Measurements from ENCODE around the gene SNX1. TPM values are rescaled to one million over a fixed set of nuclear protein-coding genes. Genes with fewer than 3 reads are reported as not detected.

SNX1 gene
- total and polyA plus RNA-seq, 2 of the 13 experiments (the other 11 are each of a cell fraction or from before 2014, with no cell fraction given) = 29.3 to 60.1 TPM

DNA sequence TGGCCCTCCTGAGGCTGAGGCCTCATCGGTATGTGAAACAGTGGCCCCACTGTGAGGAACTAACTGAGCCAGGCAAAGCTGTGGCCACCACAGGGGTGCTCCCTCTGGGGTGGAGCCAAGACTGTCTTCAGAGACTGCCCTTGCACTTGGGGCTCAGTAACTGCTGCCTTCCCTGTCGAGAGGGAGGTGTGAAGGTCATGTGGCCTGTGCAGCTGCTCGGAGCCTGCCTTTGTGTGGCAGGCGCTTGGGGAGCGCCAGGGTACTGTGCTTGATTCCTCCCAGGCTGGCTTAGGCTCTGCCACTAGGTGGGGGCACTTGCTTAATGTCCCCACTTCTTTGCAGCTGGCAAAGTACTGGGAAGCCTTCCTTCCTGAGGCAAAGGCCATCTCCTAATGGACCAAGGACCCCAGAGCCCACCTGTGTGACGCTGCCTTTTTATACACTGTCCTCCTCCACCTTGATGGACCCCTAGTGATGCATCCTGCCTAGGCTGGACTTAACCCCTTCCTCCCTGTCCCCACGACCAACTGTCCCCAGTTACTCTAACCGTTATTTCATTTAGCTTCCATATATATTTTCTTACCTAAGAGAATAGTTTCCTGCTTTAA lies 41.5 kb downstream of the SNX1 start:
- intact Hi-C loops (cut with micrococcal nuclease; ENCODE audit: unreplicated experiment) = no loop called here
- Histone ChIP-seq H3K27ac (ENCODE audit: extremely low read length, insufficient read depth, low read length) (no peak overlapping the region), H4K20me1 (ENCODE audit: insufficient read depth, low read length) (no peaks in the 10 kb centered on the region), H3K9ac (ENCODE audit: insufficient read depth, low read depth, low read length) (no peak overlapping the region), H3K27me3 (ENCODE audit: control insufficient read depth in 1 of 2, insufficient read depth in 2 of 2, low read length in 2 of 2) (no peaks in the 10 kb centered on the region), H3K79me2 (ENCODE audit: insufficient read depth, low read length) (no peaks in the 10 kb centered on the region), H3K36me3 (replicated peaks in 1 of 2; ENCODE audit: control insufficient read depth in 1 of 2, insufficient read depth in 2 of 2, low read length in 2 of 2) (peaks cover 32 to 62% of the 10 kb centered on the region in 2 experiments), H3K4me1 (ENCODE audit: insufficient read depth, low read length) (peaks cover 13% of the 10 kb centered on the region), H3K4me2 (ENCODE audit: low read depth, low read length) (no peak overlapping the region), H3K4me3 (replicated peaks in 1 of 3; ENCODE audit: insufficient read depth in 1 of 3, low read depth in 2 of 3, low read length in 3 of 3) (no peak overlapping the region), H3K9me3 (ENCODE audit: low read length) (no peaks in the 10 kb centered on the region), H2AFZ (ENCODE audit: low read length) (no peak overlapping the region)
- 95% methylated on average over 3 of the region's 8 CpGs for WGBS (ENCODE audit: low lambda C conversion rate)
- ChIA-PET POLR2A (no interaction called here), CTCF (ENCODE audit: low intra/inter-chr PET ratio, low total read pairs) (no interaction called here)
- ATAC-seq (peak; percentile 65), FAIRE-seq (no peak), DNase-seq (ENCODE audit: low spot score) (no peak)
- BruUV-seq (replicated peaks) = no TSS peak
- in situ Hi-C loops (cut with HindIII; ENCODE audit: extremely low pct_ligation_motif_present, low pct_unique_long_range_greater_than_20kb) = no loop called here
- TF ChIP-seq STAG1 (CRISPR knock-in tag; IDR thresholded peaks at IDR 0.05) = peak; percentile 25; the same call in 1 of the 2 replicates
- TF ChIP-seq ZNF687 (CRISPR knock-in tag; IDR thresholded peaks at IDR 0.05) = peak; percentile 38
- peak; percentile 95 for TF ChIP-seq ZBTB33 (CRISPR knock-in tag; IDR thresholded peaks at IDR 0.05)
- no peak for TF ChIP-seq ZC3H13 (CRISPR knock-in tag; IDR thresholded peaks at IDR 0.05)
- TF ChIP-seq, protein P1, sequence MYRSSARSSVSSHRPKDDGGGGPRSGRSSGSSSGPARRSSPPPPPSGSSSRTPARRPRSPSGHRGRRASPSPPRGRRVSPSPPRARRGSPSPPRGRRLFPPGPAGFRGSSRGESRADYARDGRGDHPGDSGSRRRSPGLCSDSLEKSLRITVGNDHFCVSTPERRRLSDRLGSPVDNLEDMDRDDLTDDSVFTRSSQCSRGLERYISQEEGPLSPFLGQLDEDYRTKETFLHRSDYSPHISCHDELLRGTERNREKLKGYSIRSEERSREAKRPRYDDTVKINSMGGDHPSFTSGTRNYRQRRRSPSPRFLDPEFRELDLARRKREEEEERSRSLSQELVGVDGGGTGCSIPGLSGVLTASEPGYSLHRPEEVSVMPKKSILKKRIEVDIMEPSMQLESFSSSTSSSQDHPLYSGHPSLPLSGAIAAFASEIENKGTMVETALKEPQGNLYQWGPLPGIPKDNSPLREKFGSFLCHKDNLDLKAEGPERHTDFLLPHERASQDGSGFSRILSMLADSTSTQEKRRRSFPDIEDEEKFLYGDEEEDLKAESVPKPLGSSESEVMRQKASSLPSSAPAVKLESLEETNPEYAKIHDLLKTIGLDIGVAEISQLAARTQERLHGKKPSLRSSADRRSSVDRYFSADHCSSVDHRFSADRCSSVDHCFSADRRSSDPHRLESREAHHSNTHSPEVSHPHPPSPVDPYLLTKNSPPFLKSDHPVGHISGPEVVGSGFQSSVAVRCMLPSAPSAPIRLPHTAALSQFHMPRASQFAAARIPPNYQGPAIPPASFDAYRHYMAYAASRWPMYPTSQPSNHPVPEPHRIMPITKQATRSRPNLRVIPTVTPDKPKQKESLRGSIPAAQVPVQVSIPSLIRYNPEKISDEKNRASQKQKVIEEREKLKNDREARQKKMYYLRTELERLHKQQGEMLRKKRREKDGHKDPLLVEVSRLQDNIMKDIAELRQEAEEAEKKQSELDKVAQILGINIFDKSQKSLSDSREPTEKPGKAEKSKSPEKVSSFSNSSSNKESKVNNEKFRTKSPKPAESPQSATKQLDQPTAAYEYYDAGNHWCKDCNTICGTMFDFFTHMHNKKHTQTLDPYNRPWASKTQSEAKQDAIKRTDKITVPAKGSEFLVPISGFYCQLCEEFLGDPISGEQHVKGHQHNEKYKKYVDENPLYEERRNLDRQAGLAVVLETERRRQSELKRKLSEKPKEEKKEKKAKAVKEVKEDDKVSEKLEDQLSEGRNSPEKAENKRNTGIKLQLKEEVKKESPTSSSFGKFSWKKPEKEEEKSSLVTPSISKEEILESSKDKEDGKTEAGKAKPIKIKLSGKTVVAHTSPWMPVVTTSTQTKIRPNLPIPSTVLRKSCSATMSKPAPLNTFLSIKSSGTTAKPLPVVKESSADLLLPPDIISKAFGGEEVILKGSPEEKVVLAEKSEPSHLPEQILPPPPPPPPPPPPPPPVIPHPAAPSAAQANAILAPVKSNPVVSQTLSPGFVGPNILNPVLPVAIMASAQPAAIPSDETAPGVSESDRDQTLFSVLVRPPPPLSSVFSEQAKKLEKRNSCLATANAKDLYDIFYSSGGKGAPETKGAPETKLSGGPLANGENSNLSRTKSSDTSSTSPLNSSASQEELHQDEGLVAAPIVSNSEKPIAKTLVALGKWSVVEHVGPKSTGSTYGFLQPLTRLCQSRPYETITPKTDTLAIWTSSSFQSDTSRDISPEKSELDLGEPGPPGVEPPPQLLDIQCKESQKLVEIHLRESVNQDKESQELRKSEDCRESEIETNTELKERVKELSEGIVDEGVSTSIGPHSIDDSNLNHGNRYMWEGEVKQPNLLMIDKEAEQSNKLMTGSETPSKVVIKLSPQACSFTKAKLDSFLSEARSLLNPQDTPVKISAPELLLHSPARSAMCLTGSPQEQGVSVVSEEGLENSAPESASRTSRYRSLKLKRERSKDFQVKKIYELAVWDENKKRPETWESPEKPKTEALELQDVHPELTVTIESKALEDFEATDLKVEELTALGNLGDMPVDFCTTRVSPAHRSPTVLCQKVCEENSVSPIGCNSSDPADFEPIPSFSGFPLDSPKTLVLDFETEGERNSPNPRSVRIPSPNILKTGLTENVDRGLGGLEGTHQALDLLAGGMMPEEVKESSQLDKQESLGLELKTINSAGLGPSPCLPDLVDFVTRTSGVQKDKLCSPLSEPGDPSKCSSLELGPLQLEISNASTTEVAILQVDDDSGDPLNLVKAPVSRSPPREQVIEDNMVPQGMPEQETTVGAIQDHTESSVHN (CRISPR knock-in tag; IDR thresholded peaks at IDR 0.05) = no peak
- no peak for TF ChIP-seq ETS1 (CRISPR knock-in tag; IDR thresholded peaks at IDR 0.05)
- no peak for TF ChIP-seq NFRKB (IDR thresholded peaks at IDR 0.05)

Measured in HepG2 (cell line).